ENCODE results near the gene CGNL1. TPM values are rescaled to one million over a fixed set of nuclear protein-coding genes. Genes with fewer than 3 reads are reported as not detected.

Gene CGNL1
- total and polyA plus RNA-seq, 8 donors = 0.29 to 36.2 (median 19.5) TPM

- Histone ChIP-seq H3K27me3 (peaks cover 0 to 3% (median 0%) of the 10 kb centered on the region in 3 donors), H3K4me1 (peaks cover 34 to 95% (median 62%) of the 10 kb centered on the region in 4 donors), H3K4me3 (peak overlapping the region in 1 of 4 donors; percentile 11), H3K36me3 (no peaks in the 10 kb centered on the region), H3K27ac (peak overlapping the region; percentile 66 to 81 (median 76)), H3K9me3 (no peaks in the 10 kb centered on the region)
- DNase-seq = peak; percentile 58 to 87
- TF ChIP-seq EP300 (IDR thresholded peaks at IDR 0.05) (no peak), POLR2A (IDR thresholded peaks at IDR 0.05) (no peak), POLR2AphosphoS5 (IDR thresholded peaks at IDR 0.05) (peak; percentile 18 to 42 (median 21))
- TF ChIP-seq, protein P1, sequence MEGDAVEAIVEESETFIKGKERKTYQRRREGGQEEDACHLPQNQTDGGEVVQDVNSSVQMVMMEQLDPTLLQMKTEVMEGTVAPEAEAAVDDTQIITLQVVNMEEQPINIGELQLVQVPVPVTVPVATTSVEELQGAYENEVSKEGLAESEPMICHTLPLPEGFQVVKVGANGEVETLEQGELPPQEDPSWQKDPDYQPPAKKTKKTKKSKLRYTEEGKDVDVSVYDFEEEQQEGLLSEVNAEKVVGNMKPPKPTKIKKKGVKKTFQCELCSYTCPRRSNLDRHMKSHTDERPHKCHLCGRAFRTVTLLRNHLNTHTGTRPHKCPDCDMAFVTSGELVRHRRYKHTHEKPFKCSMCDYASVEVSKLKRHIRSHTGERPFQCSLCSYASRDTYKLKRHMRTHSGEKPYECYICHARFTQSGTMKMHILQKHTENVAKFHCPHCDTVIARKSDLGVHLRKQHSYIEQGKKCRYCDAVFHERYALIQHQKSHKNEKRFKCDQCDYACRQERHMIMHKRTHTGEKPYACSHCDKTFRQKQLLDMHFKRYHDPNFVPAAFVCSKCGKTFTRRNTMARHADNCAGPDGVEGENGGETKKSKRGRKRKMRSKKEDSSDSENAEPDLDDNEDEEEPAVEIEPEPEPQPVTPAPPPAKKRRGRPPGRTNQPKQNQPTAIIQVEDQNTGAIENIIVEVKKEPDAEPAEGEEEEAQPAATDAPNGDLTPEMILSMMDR (IDR thresholded peaks at IDR 0.05) = no peak
- intact Hi-C loops (cut with DNase I; ENCODE audit: low total_unique reads) = no loop called here
- WGBS, 5 donors = 21 to 29% (median 24%) methylated on average over 7 of the region's 7 CpGs
Observed at GRCh38 chr15:57382215-57382614, 5.9 kb downstream of the CGNL1 start.

- 23 to 45% (median 26%) methylated on average over 1 of the region's 1 CpG for WGBS, 5 donors
- Histone ChIP-seq H3K4me1 (peaks cover 39 to 95% (median 64%) of the 10 kb centered on the region in 4 donors), H3K27me3 (no peaks in the 10 kb centered on the region), H3K4me3 (no peak overlapping the region), H3K27ac (peak overlapping the region; percentile 16 to 81 (median 75)), H3K9me3 (no peaks in the 10 kb centered on the region), H3K36me3 (no peaks in the 10 kb centered on the region)
- DNase-seq = no peak
- TF ChIP-seq POLR2A (IDR thresholded peaks at IDR 0.05) (no peak), POLR2AphosphoS5 (IDR thresholded peaks at IDR 0.05) (no peak), EP300 (IDR thresholded peaks at IDR 0.05) (no peak)
- TF ChIP-seq, protein P1 (IDR thresholded peaks at IDR 0.05) = no peak
- intact Hi-C loops (cut with DNase I; ENCODE audit: low total_unique reads) = no loop called here
Observed at GRCh38 chr15:57382969-57383368, 6.7 kb downstream of the CGNL1 start.

- Histone ChIP-seq H3K4me3 (no peak overlapping the region), H3K9me3 (no peaks in the 10 kb centered on the region), H3K36me3 (no peaks in the 10 kb centered on the region), H3K27me3 (no peaks in the 10 kb centered on the region), H3K4me1 (peaks cover 42 to 98% (median 67%) of the 10 kb centered on the region in 4 donors), H3K27ac (peak overlapping the region; percentile 16 to 81 (median 75))
- DNase-seq = peak in 1 of 2 donors; percentile 72
- 74 to 91% (median 86%) methylated on average over 2 of the region's 2 CpGs for WGBS, 5 donors
- TF ChIP-seq POLR2A (IDR thresholded peaks at IDR 0.05) = no peak
- TF ChIP-seq, protein P1 (IDR thresholded peaks at IDR 0.05) = no peak
- peak in 1 of 3 donors; percentile 13 for TF ChIP-seq POLR2AphosphoS5 (IDR thresholded peaks at IDR 0.05)
- TF ChIP-seq EP300 (IDR thresholded peaks at IDR 0.05) = no peak
- intact Hi-C loops (cut with DNase I; ENCODE audit: low total_unique reads) = no loop called here
Observed at GRCh38 chr15:57384024-57384423, 7.7 kb downstream of the CGNL1 start.

- H3K27ac ChIP-seq = peak overlapping the region in 1 of 5 donors; percentile 24
- no peak for DNase-seq
- no peak for TF ChIP-seq EP300 (IDR thresholded peaks at IDR 0.05)
- TF ChIP-seq POLR2AphosphoS5 (IDR thresholded peaks at IDR 0.05) = no peak
- no peak for TF ChIP-seq POLR2A (IDR thresholded peaks at IDR 0.05)
- TF ChIP-seq, protein P1 (IDR thresholded peaks at IDR 0.05) = no peak
- WGBS, 5 donors = 40 to 71% (median 53%) methylated on average over 2 of the region's 2 CpGs
- H3K36me3 ChIP-seq = no peaks in the 10 kb centered on the region
- no peaks in the 10 kb centered on the region for H3K9me3 ChIP-seq
- H3K27me3 ChIP-seq = no peaks in the 10 kb centered on the region
- intact Hi-C loops (cut with DNase I; ENCODE audit: low total_unique reads) = no loop called here
- H3K4me1 ChIP-seq = peaks cover 38 to 91% (median 65%) of the 10 kb centered on the region in 4 donors
- no peak overlapping the region for H3K4me3 ChIP-seq
Observed at GRCh38 chr15:57384816-57385215, 8.5 kb downstream of the CGNL1 start.
